GM12891 (cell line): ENCODE results near the gene MLXIP.

Source experiments
- POLR2AphosphoS5 ChIP-seq: IDR thresholded peaks from 2 replicates; pipeline ENCODE4 v1.6.1; 2011; ENCODE audit warnings: low read depth, low read length, control low read depth
- SPI1 ChIP-seq: IDR thresholded peaks from 2 replicates; pipeline ENCODE4 v1.6.1; 2011; ENCODE audit warnings: low read depth, low read length, control low read depth

DNA sequence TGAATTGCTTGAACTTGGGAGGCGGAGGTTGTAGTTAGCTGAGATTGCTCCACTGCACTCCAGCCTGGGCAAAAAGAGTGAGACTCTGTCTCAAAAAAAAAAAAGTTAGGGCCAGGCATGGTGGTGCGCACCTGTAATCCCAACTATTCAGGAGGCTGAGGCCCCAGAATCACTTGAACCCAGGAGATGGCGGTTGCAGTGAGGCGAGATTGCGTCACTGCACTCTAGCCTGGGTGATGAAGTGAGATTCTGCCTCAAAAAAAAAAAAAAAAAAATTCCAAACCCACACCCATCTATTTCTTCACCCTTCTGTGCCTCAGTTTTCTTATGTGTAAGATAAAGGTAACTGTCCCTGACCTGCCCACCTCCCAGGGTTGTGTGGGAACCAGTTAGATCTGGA is 11.0 kb upstream of the MLXIP start:
- TF ChIP-seq SPI1 (no peak), POLR2AphosphoS5 (no peak)
